Gastrocnemius medialis (tissue), 4 donors: Measurements from ENCODE around the gene CCDC146.

ENCODE experiments used
- POLR2A ChIP-seq, 2 donors: fragments of 450-650 bp; IDR thresholded peaks; one replicate each; pipeline ENCODE4 v1.6.1; 2017; ENCODE audit warnings: antibody characterized with exemption in 2 of 2, mild to moderate bottlenecking in 2 of 2, moderate library complexity in 2 of 2
- TF ChIP-seq, protein P1 (sequence below), 5 experiments: fragments of 450-650 bp in 3 of 5; fragments of 200-600 bp in 2 of 5; sonication (generic) in 2 of 5; IDR thresholded peaks in 4 of 5; conservative IDR thresholded peaks in 1 of 5; 1 replicate in 4 of 5; 2 replicates in 1 of 5; pipeline ENCODE4 v1.5.1; 2016 to 2019; ENCODE audit warnings: antibody characterized with exemption in 5 of 5, mild to moderate bottlenecking in 3 of 5, moderate library complexity in 3 of 5

DNA sequence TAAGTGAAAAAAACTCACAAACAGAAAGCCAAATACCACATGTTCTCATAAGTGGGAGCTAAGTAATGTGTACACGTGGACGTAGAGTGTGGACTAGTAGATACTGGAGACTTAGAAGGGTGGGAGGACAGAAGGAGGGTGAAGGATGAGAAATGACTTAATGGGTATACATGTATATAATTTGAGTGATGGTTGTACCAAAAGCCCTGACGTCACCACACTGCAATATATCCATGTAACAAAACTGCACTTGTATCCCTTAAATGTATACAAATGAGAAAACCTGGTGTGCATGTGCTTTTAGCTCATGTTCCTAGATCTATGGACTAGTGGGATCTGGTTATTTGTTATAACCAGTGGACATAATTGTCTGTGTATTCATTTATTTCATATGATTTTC is 125.7 kb downstream of the CCDC146 start:
- TF ChIP-seq, protein P1, sequence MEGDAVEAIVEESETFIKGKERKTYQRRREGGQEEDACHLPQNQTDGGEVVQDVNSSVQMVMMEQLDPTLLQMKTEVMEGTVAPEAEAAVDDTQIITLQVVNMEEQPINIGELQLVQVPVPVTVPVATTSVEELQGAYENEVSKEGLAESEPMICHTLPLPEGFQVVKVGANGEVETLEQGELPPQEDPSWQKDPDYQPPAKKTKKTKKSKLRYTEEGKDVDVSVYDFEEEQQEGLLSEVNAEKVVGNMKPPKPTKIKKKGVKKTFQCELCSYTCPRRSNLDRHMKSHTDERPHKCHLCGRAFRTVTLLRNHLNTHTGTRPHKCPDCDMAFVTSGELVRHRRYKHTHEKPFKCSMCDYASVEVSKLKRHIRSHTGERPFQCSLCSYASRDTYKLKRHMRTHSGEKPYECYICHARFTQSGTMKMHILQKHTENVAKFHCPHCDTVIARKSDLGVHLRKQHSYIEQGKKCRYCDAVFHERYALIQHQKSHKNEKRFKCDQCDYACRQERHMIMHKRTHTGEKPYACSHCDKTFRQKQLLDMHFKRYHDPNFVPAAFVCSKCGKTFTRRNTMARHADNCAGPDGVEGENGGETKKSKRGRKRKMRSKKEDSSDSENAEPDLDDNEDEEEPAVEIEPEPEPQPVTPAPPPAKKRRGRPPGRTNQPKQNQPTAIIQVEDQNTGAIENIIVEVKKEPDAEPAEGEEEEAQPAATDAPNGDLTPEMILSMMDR (IDR thresholded peaks at IDR 0.05 in 4 of 5, conservative IDR thresholded peaks at IDR 0.05 in 1 of 5) = no peak
- no peak for TF ChIP-seq POLR2A (IDR thresholded peaks at IDR 0.05)
